Measurements from ENCODE around the gene POMP.

Gene POMP

DNA sequence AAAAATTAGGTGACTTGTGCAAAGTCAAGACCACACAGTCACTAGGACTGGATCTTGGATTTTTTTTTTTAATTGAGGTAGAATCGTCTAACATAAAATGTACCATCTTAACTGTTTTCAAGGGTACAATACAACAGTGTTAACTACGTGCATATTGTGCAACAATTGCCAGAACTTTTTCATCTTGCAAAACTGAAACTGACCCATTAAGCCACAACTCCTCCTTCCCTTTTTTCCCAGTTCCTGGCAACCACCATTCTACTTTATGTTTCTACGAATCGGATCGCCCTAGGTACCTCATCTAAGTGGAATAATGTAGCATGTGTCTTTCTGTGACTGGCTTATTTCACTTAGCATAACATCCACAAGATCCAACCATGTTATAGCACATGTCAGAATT is 37.5 kb upstream of the POMP start:
- Histone ChIP-seq H3K4me3 (ENCODE audit: low read depth in 1 of 5, low read length in 5 of 5) (no peak overlapping the region), H3K9me3 (ENCODE audit: control insufficient read depth in 5 of 5, low read length in 5 of 5) (no peaks in the 10 kb centered on the region), H3K9ac (ENCODE audit: low read length in 5 of 5) (no peak overlapping the region), H3K27ac (ENCODE audit: low read depth, low read length) (no peak overlapping the region), H3K27me3 (ENCODE audit: control insufficient read depth in 5 of 5, insufficient read depth in 4 of 5, low read length in 5 of 5) (peaks cover 0 to 3% (median 0%) of the 10 kb centered on the region in 5 donors), H3K4me1 (ENCODE audit: control insufficient read depth in 5 of 5, insufficient read depth in 5 of 5, low read length in 5 of 5) (peaks cover 0 to 13% (median 0%) of the 10 kb centered on the region in 5 donors), H3K36me3 (ENCODE audit: control insufficient read depth in 5 of 5, insufficient read depth in 5 of 5, low read length in 5 of 5) (no peaks in the 10 kb centered on the region)

DNA sequence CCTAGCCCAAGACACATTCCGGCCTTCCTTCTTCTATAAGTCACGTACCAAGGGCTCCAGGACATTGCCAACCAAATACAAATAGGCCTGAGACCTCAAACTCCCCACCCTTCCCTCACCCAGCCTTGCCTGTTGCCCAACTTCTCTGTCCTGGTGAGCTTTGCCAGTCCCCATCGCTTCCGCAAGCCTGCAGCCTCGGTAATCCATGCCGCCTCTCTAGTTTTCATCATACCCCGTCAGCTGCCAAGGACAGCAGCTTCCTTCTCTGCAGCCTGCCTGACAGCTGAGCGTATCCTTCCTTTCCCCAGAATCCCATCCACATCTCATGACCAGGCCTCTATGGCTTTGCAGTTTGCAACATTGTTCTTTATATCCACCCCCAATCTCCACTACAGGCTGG is 36.6 kb upstream of the POMP start:
- H3K27ac ChIP-seq (ENCODE audit: low read depth, low read length) = no peak overlapping the region
- peaks cover 0 to 3% (median 0%) of the 10 kb centered on the region in 5 donors for H3K27me3 ChIP-seq (ENCODE audit: control insufficient read depth in 5 of 5, insufficient read depth in 4 of 5, low read length in 5 of 5)
- H3K36me3 ChIP-seq (ENCODE audit: control insufficient read depth in 5 of 5, insufficient read depth in 5 of 5, low read length in 5 of 5) = no peaks in the 10 kb centered on the region
- peaks cover 0 to 20% (median 0%) of the 10 kb centered on the region in 5 donors for H3K4me1 ChIP-seq (ENCODE audit: control insufficient read depth in 5 of 5, insufficient read depth in 5 of 5, low read length in 5 of 5)
- H3K9ac ChIP-seq (ENCODE audit: low read length in 5 of 5) = no peak overlapping the region
- no peak overlapping the region for H3K4me3 ChIP-seq (ENCODE audit: low read depth in 1 of 5, low read length in 5 of 5)
- H3K9me3 ChIP-seq (ENCODE audit: control insufficient read depth in 5 of 5, low read length in 5 of 5) = no peaks in the 10 kb centered on the region

DNA sequence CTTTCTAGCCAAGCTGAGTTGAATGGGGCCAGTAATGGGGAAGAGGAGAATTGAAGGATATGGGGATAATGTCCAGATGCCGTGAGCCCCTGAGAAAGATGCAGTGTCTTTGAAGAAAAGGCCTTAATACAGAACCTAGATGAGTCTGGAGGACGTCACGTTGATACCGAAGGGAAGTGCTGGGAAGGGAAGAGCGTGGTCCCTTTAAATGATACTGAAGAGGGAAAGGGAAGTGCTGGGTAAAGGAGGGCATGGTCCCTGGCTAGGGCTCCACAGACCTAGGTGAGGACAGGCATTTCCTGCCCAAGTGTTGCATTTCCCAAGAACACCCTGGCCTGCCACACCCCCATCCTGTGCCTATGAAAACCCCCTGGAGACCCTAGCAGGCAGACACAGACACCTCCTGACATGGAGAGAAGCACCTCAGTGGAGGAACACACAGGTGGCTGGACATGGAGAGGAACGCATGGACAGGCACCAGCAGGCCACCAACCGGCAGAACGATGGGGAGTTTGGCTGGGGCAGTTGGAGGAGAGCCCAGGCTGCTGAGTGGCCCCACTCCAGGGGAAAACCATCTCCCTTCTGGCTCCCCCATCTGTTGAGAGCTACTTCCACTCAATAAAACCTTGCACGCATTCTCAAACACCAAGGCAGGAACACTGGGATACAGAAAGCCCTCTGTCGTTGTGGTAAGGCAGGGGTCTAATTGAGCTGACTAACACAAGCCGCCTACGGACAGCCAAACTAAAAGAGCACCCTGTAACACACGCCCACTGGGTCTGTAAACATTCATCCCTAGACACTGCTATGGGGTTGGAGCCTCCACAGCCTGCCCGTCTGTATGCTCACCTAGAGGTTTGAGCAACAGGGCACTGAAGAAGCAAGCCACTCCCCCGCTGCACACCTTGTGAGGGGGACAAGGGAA is 34.9 kb upstream of the POMP start:
- Histone ChIP-seq H3K4me3 (ENCODE audit: low read depth in 1 of 5, low read length in 5 of 5) (no peak overlapping the region), H3K9me3 (ENCODE audit: control insufficient read depth in 5 of 5, low read length in 5 of 5) (no peaks in the 10 kb centered on the region), H3K4me1 (ENCODE audit: control insufficient read depth in 5 of 5, insufficient read depth in 5 of 5, low read length in 5 of 5) (peaks cover 0 to 26% (median 4%) of the 10 kb centered on the region in 5 donors), H3K36me3 (ENCODE audit: control insufficient read depth in 5 of 5, insufficient read depth in 5 of 5, low read length in 5 of 5) (no peaks in the 10 kb centered on the region), H3K9ac (ENCODE audit: low read length in 5 of 5) (no peak overlapping the region), H3K27ac (ENCODE audit: low read depth, low read length) (no peak overlapping the region), H3K27me3 (ENCODE audit: control insufficient read depth in 5 of 5, insufficient read depth in 4 of 5, low read length in 5 of 5) (peaks cover 0 to 3% (median 0%) of the 10 kb centered on the region in 5 donors)

DNA sequence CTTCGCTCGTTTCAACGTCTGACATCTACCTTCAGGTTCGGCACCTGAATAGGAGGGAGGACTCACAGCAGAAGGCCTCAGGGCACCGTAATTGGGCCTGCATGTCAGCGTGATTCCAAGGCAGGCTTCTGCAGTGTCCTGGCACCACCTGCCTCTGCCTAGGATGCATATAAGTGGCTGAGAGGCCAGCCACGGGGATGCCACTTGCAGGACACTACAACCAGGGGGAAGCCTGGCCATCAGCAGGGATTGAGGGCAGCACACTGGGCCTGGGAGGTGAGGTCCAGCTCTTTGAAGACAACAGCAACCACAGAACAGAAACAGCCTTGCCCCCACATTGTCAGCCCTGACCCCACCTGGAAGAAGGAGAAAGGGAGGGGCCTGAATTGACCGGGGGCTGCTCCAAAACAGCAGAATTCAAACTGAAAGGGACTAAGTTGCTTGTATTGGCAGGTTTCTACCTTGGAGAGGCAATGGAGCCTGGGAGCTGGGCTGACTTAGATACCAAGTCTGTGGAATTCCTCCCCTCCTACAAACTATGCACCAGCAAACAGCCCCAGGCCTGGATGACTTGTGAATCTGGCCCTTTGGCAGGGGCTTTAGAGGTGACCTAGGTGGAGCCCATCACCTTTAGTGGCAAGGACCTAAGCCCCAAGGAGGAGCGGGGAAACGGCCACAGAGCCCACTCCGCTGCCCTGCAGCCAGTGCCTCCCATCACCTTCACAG is 34.1 kb upstream of the POMP start:
- Histone ChIP-seq H3K9me3 (ENCODE audit: control insufficient read depth in 5 of 5, low read length in 5 of 5) (no peaks in the 10 kb centered on the region), H3K4me1 (ENCODE audit: control insufficient read depth in 5 of 5, insufficient read depth in 5 of 5, low read length in 5 of 5) (peaks cover 0 to 26% (median 4%) of the 10 kb centered on the region in 5 donors), H3K9ac (ENCODE audit: low read length in 5 of 5) (no peak overlapping the region), H3K4me3 (ENCODE audit: low read depth in 1 of 5, low read length in 5 of 5) (no peak overlapping the region), H3K36me3 (ENCODE audit: control insufficient read depth in 5 of 5, insufficient read depth in 5 of 5, low read length in 5 of 5) (no peaks in the 10 kb centered on the region), H3K27ac (ENCODE audit: low read depth, low read length) (no peak overlapping the region), H3K27me3 (ENCODE audit: control insufficient read depth in 5 of 5, insufficient read depth in 4 of 5, low read length in 5 of 5) (peaks cover 0 to 3% (median 0%) of the 10 kb centered on the region in 5 donors)

DNA sequence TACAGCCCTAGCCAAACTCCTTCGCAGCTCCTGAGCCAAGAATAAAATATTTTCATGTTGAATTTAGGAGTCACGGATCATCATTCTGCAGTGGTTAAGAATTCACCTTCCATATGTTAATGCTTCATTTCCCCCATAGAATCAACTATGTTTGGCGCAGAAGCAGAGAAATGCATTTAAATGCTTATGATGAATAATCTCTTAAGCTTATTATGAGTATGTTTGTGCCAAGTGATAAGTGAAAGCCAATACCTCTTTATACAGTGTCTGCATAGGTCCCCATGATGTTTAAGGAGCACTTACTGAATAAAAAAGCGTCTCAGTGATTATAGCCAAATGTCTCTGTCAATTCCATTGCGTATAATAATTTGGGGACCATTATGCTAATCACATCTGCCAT is 32.7 kb upstream of the POMP start:
- Histone ChIP-seq H3K9me3 (ENCODE audit: control insufficient read depth in 5 of 5, low read length in 5 of 5) (no peaks in the 10 kb centered on the region), H3K4me3 (ENCODE audit: low read depth in 1 of 5, low read length in 5 of 5) (no peak overlapping the region), H3K27me3 (ENCODE audit: control insufficient read depth in 5 of 5, insufficient read depth in 4 of 5, low read length in 5 of 5) (peaks cover 0 to 3% (median 0%) of the 10 kb centered on the region in 5 donors), H3K36me3 (ENCODE audit: control insufficient read depth in 5 of 5, insufficient read depth in 5 of 5, low read length in 5 of 5) (no peaks in the 10 kb centered on the region), H3K9ac (ENCODE audit: low read length in 5 of 5) (no peak overlapping the region), H3K4me1 (ENCODE audit: control insufficient read depth in 5 of 5, insufficient read depth in 5 of 5, low read length in 5 of 5) (peaks cover 0 to 26% (median 4%) of the 10 kb centered on the region in 5 donors), H3K27ac (ENCODE audit: low read depth, low read length) (no peak overlapping the region)

DNA sequence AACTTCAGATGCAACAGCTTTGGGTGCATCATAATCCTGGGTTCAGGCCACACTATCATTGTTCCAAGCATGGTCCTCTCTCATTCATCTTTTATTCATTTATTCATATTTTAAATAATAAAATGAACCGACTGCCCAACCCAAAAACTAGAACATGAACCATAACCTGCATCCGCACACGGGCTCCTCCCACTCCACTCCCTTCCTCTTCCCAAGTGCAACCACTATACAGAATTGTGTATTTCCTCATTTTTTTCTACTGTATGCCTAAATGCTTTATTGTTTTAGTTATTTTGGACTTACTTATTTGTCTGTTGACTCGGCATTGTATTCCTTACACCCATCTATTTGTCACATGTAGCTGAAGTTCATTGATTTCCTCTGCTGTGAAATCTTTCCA is 30.7 kb upstream of the POMP start:
- no peaks in the 10 kb centered on the region for H3K9me3 ChIP-seq (ENCODE audit: control insufficient read depth in 5 of 5, low read length in 5 of 5)
- no peak overlapping the region for H3K4me3 ChIP-seq (ENCODE audit: low read depth in 1 of 5, low read length in 5 of 5)
- peaks cover 0 to 3% (median 0%) of the 10 kb centered on the region in 5 donors for H3K27me3 ChIP-seq (ENCODE audit: control insufficient read depth in 5 of 5, insufficient read depth in 4 of 5, low read length in 5 of 5)
- H3K36me3 ChIP-seq (ENCODE audit: control insufficient read depth in 5 of 5, insufficient read depth in 5 of 5, low read length in 5 of 5) = no peaks in the 10 kb centered on the region
- peaks cover 0 to 21% (median 0%) of the 10 kb centered on the region in 5 donors for H3K4me1 ChIP-seq (ENCODE audit: control insufficient read depth in 5 of 5, insufficient read depth in 5 of 5, low read length in 5 of 5)
- no peak overlapping the region for H3K27ac ChIP-seq (ENCODE audit: low read depth, low read length)
- H3K9ac ChIP-seq (ENCODE audit: low read length in 5 of 5) = no peak overlapping the region

DNA sequence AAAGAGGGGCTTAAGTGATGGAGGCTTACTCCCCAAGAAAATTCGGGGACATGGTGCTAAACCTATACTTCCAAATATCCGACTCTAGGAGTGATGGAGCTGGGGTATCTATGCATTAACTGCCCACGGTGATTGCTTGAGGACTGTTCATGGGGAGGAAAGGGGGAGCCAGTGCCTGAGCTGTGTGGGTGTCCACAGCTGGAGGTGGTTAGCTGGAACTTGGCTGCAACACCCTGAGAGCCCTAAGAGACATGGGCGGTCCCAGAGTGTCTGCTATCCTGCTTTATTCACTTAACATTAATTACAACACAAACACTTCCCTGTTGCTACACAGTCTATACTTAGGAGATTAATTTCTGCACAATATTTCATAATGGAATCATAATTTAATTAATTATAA is 28.1 kb upstream of the POMP start:
- no peaks in the 10 kb centered on the region for H3K27me3 ChIP-seq (ENCODE audit: control insufficient read depth in 5 of 5, insufficient read depth in 4 of 5, low read length in 5 of 5)
- H3K4me1 ChIP-seq (ENCODE audit: control insufficient read depth in 5 of 5, insufficient read depth in 5 of 5, low read length in 5 of 5) = peaks cover 0 to 21% (median 0%) of the 10 kb centered on the region in 5 donors
- H3K36me3 ChIP-seq (ENCODE audit: control insufficient read depth in 5 of 5, insufficient read depth in 5 of 5, low read length in 5 of 5) = no peaks in the 10 kb centered on the region
- no peak overlapping the region for H3K4me3 ChIP-seq (ENCODE audit: low read depth in 1 of 5, low read length in 5 of 5)
- no peak overlapping the region for H3K27ac ChIP-seq (ENCODE audit: low read depth, low read length)
- no peak overlapping the region for H3K9ac ChIP-seq (ENCODE audit: low read length in 5 of 5)
- no peaks in the 10 kb centered on the region for H3K9me3 ChIP-seq (ENCODE audit: control insufficient read depth in 5 of 5, low read length in 5 of 5)

DNA sequence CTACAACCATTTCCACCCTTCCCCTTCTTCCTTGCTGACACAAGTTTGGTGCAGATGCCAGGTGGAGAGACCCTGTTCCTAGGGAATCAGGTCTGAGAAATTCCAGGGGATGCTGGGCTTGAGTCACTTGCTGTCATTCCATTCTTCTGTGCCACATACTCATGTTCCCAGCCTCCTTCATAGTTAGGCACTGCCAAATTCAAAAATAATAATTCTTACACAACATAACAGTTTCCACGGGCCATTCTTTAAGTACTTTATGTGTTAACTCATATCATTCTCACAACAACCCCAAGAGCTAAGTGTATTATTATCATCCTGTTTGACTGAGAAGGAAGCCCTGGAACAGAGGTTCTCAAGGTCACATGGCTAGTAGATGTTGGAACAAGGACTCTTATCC is 27.1 kb upstream of the POMP start:
- no peak overlapping the region for H3K9ac ChIP-seq (ENCODE audit: low read length in 5 of 5)
- H3K4me3 ChIP-seq (ENCODE audit: low read depth in 1 of 5, low read length in 5 of 5) = no peak overlapping the region
- H3K4me1 ChIP-seq (ENCODE audit: control insufficient read depth in 5 of 5, insufficient read depth in 5 of 5, low read length in 5 of 5) = peaks cover 0 to 22% (median 3%) of the 10 kb centered on the region in 5 donors
- no peak overlapping the region for H3K27ac ChIP-seq (ENCODE audit: low read depth, low read length)
- H3K9me3 ChIP-seq (ENCODE audit: control insufficient read depth in 5 of 5, low read length in 5 of 5) = no peaks in the 10 kb centered on the region
- H3K27me3 ChIP-seq (ENCODE audit: control insufficient read depth in 5 of 5, insufficient read depth in 4 of 5, low read length in 5 of 5) = no peaks in the 10 kb centered on the region
- H3K36me3 ChIP-seq (ENCODE audit: control insufficient read depth in 5 of 5, insufficient read depth in 5 of 5, low read length in 5 of 5) = no peaks in the 10 kb centered on the region

DNA sequence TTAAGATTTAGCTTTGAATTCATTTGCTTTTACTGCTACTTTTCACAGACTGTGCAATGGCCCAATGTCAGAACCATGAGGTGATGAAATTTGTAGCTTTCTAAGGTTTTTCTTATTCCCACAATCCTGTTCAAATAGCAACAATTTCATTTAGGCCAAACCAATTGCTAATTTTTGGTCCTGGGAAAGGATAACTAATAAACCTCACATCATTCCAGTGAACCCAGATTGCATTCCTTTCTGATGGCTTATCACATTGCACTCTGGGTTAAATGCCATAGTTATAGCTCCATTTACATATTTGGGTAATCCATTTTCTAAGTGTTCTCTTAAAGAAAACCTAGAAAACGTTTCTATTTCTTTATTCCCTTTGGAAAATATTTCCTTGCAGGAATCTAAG is 22.9 kb upstream of the POMP start:
- Histone ChIP-seq H3K9ac (ENCODE audit: low read length in 5 of 5) (no peak overlapping the region), H3K4me3 (ENCODE audit: low read depth in 1 of 5, low read length in 5 of 5) (no peak overlapping the region), H3K9me3 (ENCODE audit: control insufficient read depth in 5 of 5, low read length in 5 of 5) (no peaks in the 10 kb centered on the region), H3K36me3 (ENCODE audit: control insufficient read depth in 5 of 5, insufficient read depth in 5 of 5, low read length in 5 of 5) (no peaks in the 10 kb centered on the region), H3K4me1 (ENCODE audit: control insufficient read depth in 5 of 5, insufficient read depth in 5 of 5, low read length in 5 of 5) (peaks cover 0 to 10% (median 0%) of the 10 kb centered on the region in 5 donors), H3K27me3 (ENCODE audit: control insufficient read depth in 5 of 5, insufficient read depth in 4 of 5, low read length in 5 of 5) (no peaks in the 10 kb centered on the region), H3K27ac (ENCODE audit: low read depth, low read length) (no peak overlapping the region)

Measured in subcutaneous abdominal adipose tissue (tissue), 5 donors.